Natural killer cell treated with Interleukin-12 subunit alpha and Interleukin-12 subunit beta and Interleukin-15 and Interleukin-18, amount 100 ng/mL, for 72 hours (primary cell): ENCODE data around the gene LUC7L. TPM values are rescaled to one million over a fixed set of nuclear protein-coding genes. Genes with fewer than 3 reads are reported as not detected.
A peak's percentile ranks its signal among the peaks of the same experiment; 100 is the strongest.
"Not testable (repeated sequence)": the region's sequence is repeated elsewhere in the genome, so short reads cannot be mapped to it uniquely, and the experiment has no call there.

Experiments
- ATAC-seq, 2 donors: fragments of 150-1000 bp; cut with Tn5 transposase in 1 of 2; sonication (Bioruptor Pico), chemical (Tn5 transposase) in 1 of 2; 2 replicates each; pipeline ENCODE4 v1.10.0; 2021
- DNase-seq: peaks from one replicate; pipeline ENCODE4 v3.0.0; 2022; ENCODE audit warnings: low spot score
- H3K27ac Mint-ChIP-seq, 2 donors: 1 replicate in 1 of 2; 2 replicates in 1 of 2; pipeline ENCODE4 v1.8.0; 2022; ENCODE audit warnings: mixed read lengths in 2 of 2, mild to moderate bottlenecking in 1 of 2, moderate library complexity in 1 of 2
- H3K27me3 Mint-ChIP-seq, 2 donors: 1 replicate in 1 of 2; 2 replicates in 1 of 2; pipeline ENCODE4 v1.8.0; 2022; ENCODE audit warnings: mixed read lengths in 2 of 2
- H3K36me3 Mint-ChIP-seq: one replicate; pipeline ENCODE4 v1.8.0; 2022; ENCODE audit warnings: mixed read lengths
- H3K4me1 Mint-ChIP-seq, 2 donors: 1 replicate in 1 of 2; 2 replicates in 1 of 2; pipeline ENCODE4 v1.8.0; 2022; ENCODE audit warnings: low read depth in 2 of 2, mixed read lengths in 2 of 2, mild to moderate bottlenecking in 1 of 2
- H3K4me3 Mint-ChIP-seq: one replicate; pipeline ENCODE4 v1.8.0; 2022; ENCODE audit warnings: mixed read lengths
- H3K9me3 Mint-ChIP-seq: 2 replicates; pipeline ENCODE4 v1.8.0; 2022; ENCODE audit warnings: mixed read lengths
- total RNA-seq, 2 donors: library from RNA; stranded (reverse); gene quantifications; one replicate each; pipeline ENCODE4 v1.2.3, GENCODE V29; 2022

The LUC7L gene
- total RNA-seq, 2 donors from 2014 or later = 54.2 to 115 TPM

GRCh38 chr16:166375-167121 lies 62.7 kb downstream of the LUC7L start:
- Mint-ChIP-seq H3K36me3 (no peaks in the 10 kb centered on the region), H3K27ac (no peak overlapping the region), H3K27me3 (peaks cover 14 to 17% of the 10 kb centered on the region in 2 donors), H3K4me1 (peaks cover 0 to 2% of the 10 kb centered on the region in 2 donors), H3K9me3 (no peaks in the 10 kb centered on the region), H3K4me3 (peak overlapping the region; percentile 20)
- no peak for DNase-seq
- ATAC-seq = no peak

GRCh38 chr16:165539-166374 lies 63.5 kb downstream of the LUC7L start, which contains the start of gene HBM:
Gene HBM (plus strand): TSS chr16:165978. CDS start chr16:165998, 20 bp downstream.
- no peak within 1 kb of the TSS for H3K27ac Mint-ChIP-seq
- H3K4me1 Mint-ChIP-seq = peaks cover 0 to 2% of the 10 kb centered on the region in 2 donors
- ATAC-seq (no peak), DNase-seq (no peak)
- H3K4me3 Mint-ChIP-seq = peak within 1 kb of the TSS; percentile 44
- no peaks in the 10 kb centered on the region for H3K36me3 Mint-ChIP-seq
- H3K27me3 Mint-ChIP-seq = peaks cover 14 to 17% of the 10 kb centered on the region in 2 donors
- H3K9me3 Mint-ChIP-seq = no peaks in the 10 kb centered on the region

GRCh38 chr16:164827-165538 lies 64.3 kb downstream of the LUC7L start:
- ATAC-seq (peak; percentile 55 to 70), DNase-seq (no peak)
- no peak overlapping the region for H3K27ac Mint-ChIP-seq
- H3K4me1 Mint-ChIP-seq = peaks cover 0 to 2% of the 10 kb centered on the region in 2 donors
- no peaks in the 10 kb centered on the region for H3K36me3 Mint-ChIP-seq
- H3K4me3 Mint-ChIP-seq = peak overlapping the region; percentile 44
- H3K9me3 Mint-ChIP-seq = no peaks in the 10 kb centered on the region
- peaks cover 7 to 12% of the 10 kb centered on the region in 2 donors for H3K27me3 Mint-ChIP-seq

GRCh38 chr16:164134-164823 lies 65.0 kb downstream of the LUC7L start:
- H3K4me3 Mint-ChIP-seq, H3K27ac Mint-ChIP-seq, H3K9me3 Mint-ChIP-seq, H3K36me3 Mint-ChIP-seq, H3K4me1 Mint-ChIP-seq, DNase-seq: not testable (repeated sequence)
- peaks cover 10 to 16% of the 10 kb centered on the region in 2 donors for H3K27me3 Mint-ChIP-seq
- peak; percentile 55 to 68 for ATAC-seq

- H3K4me1 Mint-ChIP-seq, H3K27ac Mint-ChIP-seq, H3K36me3 Mint-ChIP-seq, DNase-seq, ATAC-seq, H3K4me3 Mint-ChIP-seq, H3K9me3 Mint-ChIP-seq: not testable (repeated sequence)
- peaks cover 10 to 18% of the 10 kb centered on the region in 2 donors for H3K27me3 Mint-ChIP-seq
Observed at GRCh38 chr16:163696-164095, 65.6 kb downstream of the LUC7L start.

- not testable (repeated sequence) for H3K4me1 Mint-ChIP-seq, DNase-seq, ATAC-seq, H3K36me3 Mint-ChIP-seq, H3K27ac Mint-ChIP-seq, H3K4me3 Mint-ChIP-seq, H3K9me3 Mint-ChIP-seq
- peaks cover 12 to 19% of the 10 kb centered on the region in 2 donors for H3K27me3 Mint-ChIP-seq
Observed at GRCh38 chr16:163139-163538, 66.1 kb downstream of the LUC7L start.

- DNase-seq (no peak), ATAC-seq (no peak)
- peaks cover 15 to 19% of the 10 kb centered on the region in 2 donors for H3K27me3 Mint-ChIP-seq
- peaks cover 0 to 2% of the 10 kb centered on the region in 2 donors for H3K4me1 Mint-ChIP-seq
- H3K9me3 Mint-ChIP-seq = no peaks in the 10 kb centered on the region
- H3K36me3 Mint-ChIP-seq = no peaks in the 10 kb centered on the region
- no peak overlapping the region for H3K27ac Mint-ChIP-seq
- no peak overlapping the region for H3K4me3 Mint-ChIP-seq
Observed at GRCh38 chr16:162271-162991, 66.8 kb downstream of the LUC7L start.

GRCh38 chr16:160691-161190 lies 68.5 kb downstream of the LUC7L start:
- DNase-seq (no peak), ATAC-seq (no peak)
- no peaks in the 10 kb centered on the region for H3K9me3 Mint-ChIP-seq
- no peak overlapping the region for H3K27ac Mint-ChIP-seq
- H3K27me3 Mint-ChIP-seq = peaks cover 15% of the 10 kb centered on the region in 2 donors
- no peaks in the 10 kb centered on the region for H3K36me3 Mint-ChIP-seq
- no peak overlapping the region for H3K4me3 Mint-ChIP-seq
- no peaks in the 10 kb centered on the region for H3K4me1 Mint-ChIP-seq

GRCh38 chr16:160242-160641 lies 69.0 kb downstream of the LUC7L start:
- H3K4me1 Mint-ChIP-seq, H3K36me3 Mint-ChIP-seq, H3K9me3 Mint-ChIP-seq: not testable (repeated sequence)

GRCh38 chr16:159136-159849 lies 70.0 kb downstream of the LUC7L start:
- no peaks in the 10 kb centered on the region for H3K9me3 Mint-ChIP-seq

More at GRCh38 chr16:160242-160641, 69.0 kb downstream of the LUC7L start:
- H3K27ac Mint-ChIP-seq, DNase-seq, ATAC-seq, H3K4me3 Mint-ChIP-seq: not testable (repeated sequence)
- H3K27me3 Mint-ChIP-seq = peaks cover 15% of the 10 kb centered on the region in 2 donors

GRCh38 chr16:155031-155398 lies 74.2 kb downstream of the LUC7L start:
- Mint-ChIP-seq H3K9me3 (no peaks in the 10 kb centered on the region), H3K27me3 (peaks cover 15 to 21% of the 10 kb centered on the region in 2 donors), H3K27ac (peak overlapping the region in 1 of 2 donors; percentile 30), H3K36me3 (no peaks in the 10 kb centered on the region), H3K4me1 (peaks cover 4 to 5% of the 10 kb centered on the region in 2 donors), H3K4me3 (peak overlapping the region; percentile 78)
- ATAC-seq = no peak
- DNase-seq = no peak

More at GRCh38 chr16:159136-159849, 70.0 kb downstream of the LUC7L start:
- Mint-ChIP-seq H3K27me3 (peaks cover 20 to 21% of the 10 kb centered on the region in 2 donors), H3K27ac (no peak overlapping the region), H3K4me1 (peaks cover 4 to 5% of the 10 kb centered on the region in 2 donors), H3K4me3 (no peak overlapping the region), H3K36me3 (no peaks in the 10 kb centered on the region)
- DNase-seq (no peak), ATAC-seq (no peak)
